MM.1S (cell line): Measurements from ENCODE around the gene LRRC8B.

ENCODE experiments used
- CTCF ChIP-seq: fragments of 300-600 bp; sonication (generic); IDR thresholded peaks from 2 replicates; pipeline ENCODE4 v1.5.1; 2016; ENCODE audit warnings: antibody characterized with exemption, low read length, mixed read lengths
- EZH2 ChIP-seq: fragments of 300-600 bp; sonication (generic); optimal IDR thresholded peaks from 2 replicates; pipeline ENCODE3; 2017; ENCODE audit warnings: low read depth, mild to moderate bottlenecking, antibody characterized with exemption, low read length, mixed read lengths
- EZH2phosphoT487 ChIP-seq: fragments of 300-600 bp; sonication (generic); IDR thresholded peaks from 2 replicates; pipeline ENCODE4 v1.6.1; 2018; ENCODE audit warnings: antibody characterized with exemption, low read length

GRCh38 chr1:89565521-89565920 is 40.9 kb downstream of the LRRC8B start:
- TF ChIP-seq CTCF (no peak), EZH2 (no peak), EZH2phosphoT487 (no peak)
